Mucosa of stomach (tissue), 1 donor: Measurements from ENCODE around the gene OCSTAMP.

Experiments used
- H3K27me3 ChIP-seq: one replicate; pipeline ENCODE4 v1.7.0; 2013; ENCODE audit warnings: mild to moderate bottlenecking, low read length; ENCODE audit not compliant: control insufficient read depth, insufficient read depth
- H3K36me3 ChIP-seq: one replicate; pipeline ENCODE4 v1.7.0; 2013; ENCODE audit warnings: low read length; ENCODE audit not compliant: control insufficient read depth, insufficient read depth
- H3K4me1 ChIP-seq: one replicate; pipeline ENCODE4 v1.7.0; 2013; ENCODE audit warnings: mild to moderate bottlenecking, low read length; ENCODE audit not compliant: control insufficient read depth, insufficient read depth
- H3K4me3 ChIP-seq: one replicate; pipeline ENCODE4 v1.7.0; 2013; ENCODE audit warnings: low read length
- H3K9ac ChIP-seq: one replicate; pipeline ENCODE4 v1.7.0; 2013; ENCODE audit warnings: mild to moderate bottlenecking, low read length, moderate library complexity
- H3K9me3 ChIP-seq: one replicate; pipeline ENCODE4 v1.7.0; 2013; ENCODE audit warnings: mild to moderate bottlenecking, low read length, moderate library complexity; ENCODE audit not compliant: control insufficient read depth
- donor health status: Pancreatic carcinoma.

Gene OCSTAMP

DNA sequence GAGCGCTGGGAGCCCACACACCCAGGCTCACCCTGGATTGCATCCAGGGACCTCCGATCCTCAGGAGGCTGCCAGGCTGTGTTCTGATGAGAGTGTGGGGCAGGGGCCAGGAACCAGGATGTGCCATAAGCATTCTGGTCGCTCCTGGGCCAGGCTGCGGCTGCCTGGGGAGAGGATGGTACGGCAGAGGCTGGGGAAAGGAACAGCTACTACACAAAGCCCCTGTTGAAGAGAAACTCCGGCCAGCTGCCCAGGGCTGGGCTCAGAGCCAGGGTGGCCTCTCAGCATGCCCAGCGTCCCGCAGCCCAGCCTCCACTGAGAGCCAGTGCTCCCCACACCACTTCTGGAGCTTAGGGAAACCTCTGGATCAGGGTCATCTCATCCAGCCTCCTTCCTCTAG, 21.7 kb upstream of the OCSTAMP start:
- H3K36me3 ChIP-seq, result no peaks in the 10 kb centered on the region
- H3K4me1 ChIP-seq, result peaks cover 5% of the 10 kb centered on the region
- H3K9ac ChIP-seq, result no peak overlapping the region
- peaks cover 7% of the 10 kb centered on the region for H3K27me3 ChIP-seq
- no peak overlapping the region for H3K4me3 ChIP-seq
- H3K9me3 ChIP-seq, result no peaks in the 10 kb centered on the region

DNA sequence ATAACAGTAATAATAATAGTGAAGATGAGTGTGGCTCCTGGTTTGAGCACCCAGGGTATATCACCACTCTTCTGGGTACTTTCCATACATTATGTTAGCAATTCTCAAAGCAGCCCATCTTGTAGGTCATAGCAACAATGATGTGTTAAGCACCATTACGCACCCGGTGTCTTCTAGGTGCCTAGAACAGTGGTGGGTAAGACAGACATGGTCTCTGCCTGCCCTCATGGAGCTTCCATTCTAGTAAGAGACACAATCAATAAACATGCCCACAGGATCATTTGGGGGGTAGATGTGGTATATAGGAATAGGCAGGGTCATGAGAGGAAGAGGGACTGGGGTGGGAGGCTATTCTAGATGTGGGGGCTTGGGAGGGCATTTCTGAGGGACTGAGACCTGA, 21.0 kb upstream of the OCSTAMP start:
- Histone ChIP-seq H3K36me3 (no peaks in the 10 kb centered on the region), H3K4me3 (no peak overlapping the region), H3K27me3 (peaks cover 7% of the 10 kb centered on the region), H3K9me3 (no peaks in the 10 kb centered on the region), H3K4me1 (peaks cover 5% of the 10 kb centered on the region), H3K9ac (no peak overlapping the region)

DNA sequence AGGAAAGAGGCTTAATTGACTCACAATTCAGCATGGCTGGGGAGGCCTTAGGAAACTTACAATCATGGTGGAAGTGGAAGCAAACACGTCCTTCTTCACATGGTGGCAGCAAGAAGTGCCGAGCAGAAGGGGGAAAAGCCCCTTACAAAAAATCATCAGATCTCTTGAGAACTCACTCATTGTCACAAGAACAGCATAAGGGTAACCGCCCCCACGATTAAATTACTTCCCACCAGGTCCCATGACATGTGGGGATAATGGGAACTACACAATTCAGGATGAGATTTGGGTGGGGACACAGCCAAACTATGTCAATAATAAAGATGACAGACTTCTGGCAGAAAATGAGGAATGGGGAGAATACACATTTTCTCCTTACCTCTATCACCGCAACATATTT, 20.5 kb upstream of the OCSTAMP start:
- Histone ChIP-seq H3K36me3 (no peaks in the 10 kb centered on the region), H3K27me3 (peaks cover 7% of the 10 kb centered on the region), H3K9ac (no peak overlapping the region), H3K9me3 (no peaks in the 10 kb centered on the region), H3K4me1 (peaks cover 5% of the 10 kb centered on the region), H3K4me3 (no peak overlapping the region)

DNA sequence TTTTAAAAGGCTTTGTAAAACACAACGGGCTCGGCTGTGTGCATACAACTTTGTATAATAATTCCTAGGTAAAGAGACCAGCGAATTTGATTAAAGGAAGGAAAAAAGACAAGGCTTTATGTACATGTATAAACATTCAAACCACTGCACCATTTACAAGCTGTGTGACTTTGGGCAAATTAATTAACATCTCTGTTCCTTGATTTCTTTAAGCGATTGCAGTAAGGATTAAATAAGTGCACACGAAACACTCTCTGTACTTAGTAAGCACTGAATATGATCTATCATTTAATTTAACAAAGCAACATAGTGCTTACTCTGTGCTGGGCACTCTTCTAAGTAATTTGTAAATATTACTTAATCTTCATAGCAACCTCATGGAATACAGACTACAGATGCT, 19.5 kb upstream of the OCSTAMP start:
- H3K4me3 ChIP-seq, result no peak overlapping the region
- H3K27me3 ChIP-seq, result peaks cover 7% of the 10 kb centered on the region
- H3K36me3 ChIP-seq, result no peaks in the 10 kb centered on the region
- H3K9me3 ChIP-seq, result no peaks in the 10 kb centered on the region
- H3K4me1 ChIP-seq, result peaks cover 5% of the 10 kb centered on the region
- H3K9ac ChIP-seq, result no peak overlapping the region

DNA sequence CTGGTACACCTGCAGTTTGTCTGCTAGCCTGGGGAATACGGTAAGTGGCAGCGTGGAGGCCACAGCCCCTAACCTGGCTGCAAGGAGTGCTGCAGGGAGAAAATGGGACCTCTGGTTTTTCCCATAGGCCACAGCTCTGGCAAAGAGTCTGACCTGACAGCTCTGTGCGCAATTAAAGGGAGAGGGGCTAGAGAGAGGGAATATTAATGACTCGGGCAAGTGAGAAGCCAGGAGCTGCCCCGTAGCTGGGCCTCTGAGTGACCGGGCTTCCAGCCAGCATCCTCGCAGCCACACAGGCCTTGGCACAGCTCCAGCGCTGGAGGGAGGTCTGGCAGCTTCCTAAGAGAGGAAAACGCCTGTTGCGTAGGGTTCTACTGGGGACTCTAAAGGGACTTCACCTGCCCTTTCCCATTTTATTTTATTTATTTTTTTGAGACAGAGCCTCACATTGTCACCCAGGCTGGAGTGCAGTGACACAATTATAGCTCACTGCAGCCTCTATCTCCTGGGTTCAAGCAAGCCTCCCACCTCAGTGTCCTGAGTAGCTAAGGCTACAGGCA, 18.2 kb upstream of the OCSTAMP start:
- H3K4me3 ChIP-seq, result no peak overlapping the region
- peaks cover 7% of the 10 kb centered on the region for H3K27me3 ChIP-seq
- no peaks in the 10 kb centered on the region for H3K9me3 ChIP-seq
- H3K9ac ChIP-seq, result no peak overlapping the region
- H3K36me3 ChIP-seq, result no peaks in the 10 kb centered on the region
- peaks cover 5% of the 10 kb centered on the region for H3K4me1 ChIP-seq

DNA sequence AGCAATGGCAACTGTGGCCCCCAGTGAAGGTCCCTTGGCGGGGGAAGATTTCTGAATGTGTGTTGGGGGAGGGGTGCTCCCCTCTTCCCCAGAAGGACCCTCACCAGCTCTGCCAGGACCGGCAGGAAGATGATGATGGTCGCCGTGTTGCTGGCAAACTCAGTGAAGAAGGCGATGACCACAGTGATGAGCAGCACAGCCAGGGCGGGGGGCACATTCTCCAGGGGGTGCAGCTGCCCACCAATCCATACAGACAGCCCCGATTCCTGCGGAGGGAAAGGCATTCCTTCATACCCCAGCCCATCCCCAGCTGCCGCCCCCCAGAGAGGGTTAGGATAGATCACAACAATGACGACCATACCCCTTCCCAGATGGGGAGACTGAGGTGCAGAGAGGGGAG, 15.7 kb upstream of the OCSTAMP start:
- Histone ChIP-seq H3K36me3 (no peaks in the 10 kb centered on the region), H3K4me1 (peaks cover 20% of the 10 kb centered on the region)

DNA sequence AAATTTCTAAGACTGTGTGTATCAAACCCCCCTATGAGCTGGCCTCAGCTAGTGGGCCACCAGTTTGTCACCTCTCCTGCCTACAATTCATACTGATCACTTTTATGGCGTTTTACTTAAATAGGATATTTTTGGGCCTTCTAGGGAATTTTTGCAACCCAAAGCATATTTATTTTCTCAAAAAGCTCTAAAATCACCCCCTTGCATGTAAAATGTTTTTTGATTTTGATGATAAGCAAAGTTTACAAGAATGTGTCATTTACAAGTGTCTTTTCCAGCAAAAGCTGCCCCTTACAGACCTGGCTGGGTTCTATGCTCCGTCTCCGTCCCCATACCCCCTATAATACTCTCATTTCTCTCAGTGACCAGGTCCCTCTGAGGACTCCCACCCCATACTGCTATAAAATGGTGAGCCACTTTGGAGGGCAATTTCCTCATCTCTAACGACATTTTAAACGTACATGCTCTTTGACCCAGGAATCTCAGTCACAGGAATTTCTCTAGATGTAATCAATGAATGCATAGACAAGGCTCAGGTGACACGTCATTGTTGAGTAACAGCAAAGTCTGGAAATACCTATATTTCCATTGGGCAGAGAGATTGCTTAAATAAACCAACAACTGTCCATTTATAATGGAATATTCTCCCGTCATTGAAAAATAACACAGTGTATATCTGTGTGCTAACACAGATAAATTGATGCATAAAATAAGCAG, 13.9 kb upstream of the OCSTAMP start:
- no peaks in the 10 kb centered on the region for H3K27me3 ChIP-seq
- no peaks in the 10 kb centered on the region for H3K9me3 ChIP-seq
- no peaks in the 10 kb centered on the region for H3K36me3 ChIP-seq
- H3K9ac ChIP-seq, result no peak overlapping the region
- H3K4me1 ChIP-seq, result peaks cover 20% of the 10 kb centered on the region
- H3K4me3 ChIP-seq, result no peak overlapping the region

More for the DNA sequence above, 15.7 kb upstream of the OCSTAMP start:
- Histone ChIP-seq H3K9me3 (no peaks in the 10 kb centered on the region), H3K4me3 (no peak overlapping the region), H3K9ac (no peak overlapping the region), H3K27me3 (no peaks in the 10 kb centered on the region)

DNA sequence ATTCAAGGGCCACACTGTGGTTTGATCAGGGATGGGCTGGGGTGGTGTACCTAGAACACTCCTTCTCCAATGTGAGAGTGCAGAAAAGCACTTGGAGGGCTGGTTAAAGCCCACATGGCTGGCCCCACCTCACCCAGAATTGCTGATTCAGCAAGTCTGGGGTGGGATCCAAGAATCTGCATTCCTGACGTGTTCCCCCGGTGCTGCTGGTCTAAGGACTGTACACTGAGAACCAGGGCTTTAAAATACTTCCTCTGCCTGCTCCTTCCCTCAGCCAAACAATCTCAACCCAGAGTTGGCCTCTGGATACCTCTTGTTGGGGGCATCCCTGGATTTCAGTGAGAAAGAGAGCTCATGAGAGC, 13.4 kb upstream of the OCSTAMP start:
- H3K9me3 ChIP-seq, result no peaks in the 10 kb centered on the region
- no peaks in the 10 kb centered on the region for H3K36me3 ChIP-seq
- no peak overlapping the region for H3K9ac ChIP-seq
- H3K4me3 ChIP-seq, result no peak overlapping the region
- H3K27me3 ChIP-seq, result no peaks in the 10 kb centered on the region
- peaks cover 23% of the 10 kb centered on the region for H3K4me1 ChIP-seq

DNA sequence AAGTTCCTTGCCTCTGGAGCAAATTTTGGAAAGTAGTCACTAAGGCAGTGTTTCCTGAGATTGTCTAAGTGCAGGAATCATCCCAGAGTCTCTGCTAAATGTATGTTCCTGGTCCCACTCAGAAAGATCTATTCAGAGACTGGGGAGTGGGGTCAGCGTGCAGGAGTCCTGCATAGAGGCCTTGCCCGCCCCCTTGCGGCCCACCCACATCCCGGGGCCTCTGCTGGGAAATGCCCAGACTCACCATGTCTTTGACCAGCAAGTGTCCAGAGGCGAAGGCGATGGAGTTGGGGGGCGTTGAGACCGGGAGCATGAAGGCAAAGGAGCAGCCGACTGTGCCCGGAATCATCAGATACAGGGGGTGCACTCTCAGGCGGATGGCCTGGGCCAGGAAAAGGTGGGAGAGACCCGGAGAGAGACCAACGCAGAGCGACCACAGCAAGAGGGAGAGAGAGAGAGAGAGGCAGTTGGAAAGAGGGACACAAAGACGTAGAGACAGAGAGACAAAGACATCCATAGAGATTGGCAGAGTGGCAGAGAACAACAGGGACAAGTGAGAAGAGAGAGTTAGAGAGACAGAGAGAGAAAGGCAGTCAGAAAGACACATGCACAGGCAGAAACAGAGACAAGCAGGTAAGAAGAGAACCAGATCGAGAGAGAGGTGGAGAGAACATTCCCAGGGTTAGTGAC, 12.9 kb upstream of the OCSTAMP start:
- Histone ChIP-seq H3K4me1 (peaks cover 22% of the 10 kb centered on the region), H3K4me3 (peak overlapping the region; percentile 43), H3K9ac (no peak overlapping the region), H3K27me3 (no peaks in the 10 kb centered on the region), H3K9me3 (no peaks in the 10 kb centered on the region), H3K36me3 (no peaks in the 10 kb centered on the region)

DNA sequence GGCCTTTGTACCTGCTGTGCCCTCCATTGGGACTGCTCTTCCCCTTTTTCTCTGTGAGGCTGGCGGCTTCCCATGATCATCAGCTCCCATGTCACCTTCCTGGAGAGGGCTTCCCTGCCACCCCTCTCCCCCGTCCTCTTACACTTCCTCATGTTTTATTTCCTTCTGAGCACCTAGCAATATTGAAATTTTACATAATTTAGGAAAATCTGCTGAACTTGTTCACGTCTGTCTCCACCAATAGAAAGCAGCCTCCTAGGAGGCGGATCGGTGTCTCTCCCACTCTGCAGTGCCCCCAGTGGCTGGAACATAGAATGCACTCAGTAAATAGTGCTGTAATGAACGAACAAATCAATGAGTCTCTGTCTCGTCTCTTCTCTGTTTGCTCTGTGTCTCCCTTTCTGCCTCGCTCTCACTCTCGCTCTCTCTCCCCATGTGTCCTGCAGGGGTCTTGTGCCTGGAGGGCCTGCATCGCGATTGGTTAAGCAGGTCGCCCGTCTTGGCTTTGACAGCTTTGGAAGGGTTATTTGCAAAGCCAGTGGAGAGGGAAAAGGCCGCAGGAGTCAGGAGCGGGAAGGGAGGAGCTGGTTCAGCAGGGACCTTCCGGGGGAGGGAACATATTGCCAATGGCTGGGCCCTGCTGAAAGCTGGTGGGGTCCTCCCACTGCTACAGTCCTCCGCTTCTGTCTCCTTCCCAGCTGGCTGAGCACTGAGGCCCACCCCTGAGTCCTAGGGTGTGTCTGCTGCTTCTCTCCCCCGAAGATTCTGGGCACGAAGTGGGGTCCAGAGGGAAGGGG, 12.1 kb upstream of the OCSTAMP start:
- peaks cover 30% of the 10 kb centered on the region for H3K4me1 ChIP-seq
- no peak overlapping the region for H3K9ac ChIP-seq
- H3K27me3 ChIP-seq, result no peaks in the 10 kb centered on the region
- no peaks in the 10 kb centered on the region for H3K9me3 ChIP-seq
- H3K4me3 ChIP-seq, result peak overlapping the region; percentile 43
- no peaks in the 10 kb centered on the region for H3K36me3 ChIP-seq

DNA sequence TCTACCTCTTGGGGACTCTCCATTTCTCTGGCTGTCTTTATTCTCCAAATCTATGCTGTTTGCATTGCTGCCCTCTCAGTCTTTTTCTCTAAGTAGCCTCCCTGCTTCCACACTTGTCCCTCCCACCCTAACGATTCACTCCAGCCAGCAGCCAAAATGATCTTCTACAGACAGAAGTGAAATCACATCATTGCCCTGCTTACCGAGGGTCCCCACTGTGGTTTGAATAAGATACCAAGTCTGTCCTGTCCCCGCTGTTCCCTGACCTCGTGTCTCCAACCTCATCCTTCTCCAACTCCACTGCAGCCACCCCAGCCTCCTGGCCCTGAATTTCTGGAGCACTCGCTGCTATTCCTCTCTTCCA, 11.5 kb upstream of the OCSTAMP start:
- H3K36me3 ChIP-seq, result no peaks in the 10 kb centered on the region
- no peaks in the 10 kb centered on the region for H3K9me3 ChIP-seq
- peak overlapping the region; percentile 43 for H3K4me3 ChIP-seq
- no peak overlapping the region for H3K9ac ChIP-seq
- H3K4me1 ChIP-seq, result peaks cover 33% of the 10 kb centered on the region
- H3K27me3 ChIP-seq, result peaks cover 1% of the 10 kb centered on the region
